HG02884 (cell line): ENCODE data around the gene AMBRA1.

Experiments
- ATAC-seq: cut with Tn5 transposase; IDR thresholded peaks from one replicate; pipeline ENCODE4 v1.9.1; 2021; ENCODE audit warnings: mild to moderate bottlenecking, moderate library complexity; ENCODE audit not compliant: unreplicated experiment

AMBRA1 gene

GRCh38 chr11:46359953-46360352 is 233.9 kb downstream of the AMBRA1 start:
- no peak for ATAC-seq

GRCh38 chr11:46357483-46357936 is 236.3 kb downstream of the AMBRA1 start:
- no peak for ATAC-seq

- ATAC-seq: no peak
Observed at GRCh38 chr11:46356924-46357482, 236.8 kb downstream of the AMBRA1 start.

GRCh38 chr11:46353698-46354097 is 240.1 kb downstream of the AMBRA1 start:
- ATAC-seq: no peak

GRCh38 chr11:46352063-46352841 is 241.6 kb downstream of the AMBRA1 start:
- ATAC-seq: no peak

GRCh38 chr11:46351606-46352005 is 242.2 kb downstream of the AMBRA1 start:
- ATAC-seq: no peak

GRCh38 chr11:46351148-46351547 is 242.7 kb downstream of the AMBRA1 start:
- no peak for ATAC-seq

GRCh38 chr11:46350695-46351094 is 243.1 kb downstream of the AMBRA1 start:
- ATAC-seq: no peak

- ATAC-seq: no peak
Observed at GRCh38 chr11:46348566-46349401, 245.0 kb downstream of the AMBRA1 start.

GRCh38 chr11:46347637-46348311 is 246.0 kb downstream of the AMBRA1 start:
- no peak for ATAC-seq

- peak; percentile 46 for ATAC-seq
Observed at GRCh38 chr11:46346886-46347636, 246.8 kb downstream of the AMBRA1 start, which contains the start of gene DGKZ. Gene DGKZ (plus strand): TSS chr11:46347463. CDS start chr11:46347660, 197 bp downstream.
